Endodermal cell (in vitro differentiated cells): Measurements from ENCODE around the gene ZFYVE28. TPM values are rescaled to one million over a fixed set of nuclear protein-coding genes. Genes with fewer than 3 reads are reported as not detected.

Source experiments
- DNase-seq: peaks from one replicate; pipeline ENCODE4 v3.0.0-alpha.2; 2017
- H3K27ac ChIP-seq: 2 replicates; pipeline ENCODE4 v1.5.1; 2013; ENCODE audit warnings: mild to moderate bottlenecking, low read depth, low read length, moderate library complexity
- H3K27me3 ChIP-seq: 2 replicates; pipeline ENCODE4 v1.6.1; 2013; ENCODE audit warnings: mild to moderate bottlenecking, low read length, moderate library complexity; ENCODE audit not compliant: insufficient read depth, control insufficient read depth, poor library complexity, severe bottlenecking
- H3K36me3 ChIP-seq: 2 replicates; pipeline ENCODE4 v1.7.0; 2013; ENCODE audit warnings: mild to moderate bottlenecking, low read length, moderate library complexity; ENCODE audit not compliant: control insufficient read depth, insufficient read depth
- H3K4me1 ChIP-seq: one replicate; pipeline ENCODE4 v1.7.0; 2013; ENCODE audit warnings: low read length; ENCODE audit not compliant: control insufficient read depth, insufficient read depth
- H3K4me3 ChIP-seq: 2 replicates; pipeline ENCODE4 v1.5.1; 2013; ENCODE audit warnings: mild to moderate bottlenecking, low read length, moderate library complexity
- H3K9ac ChIP-seq: 2 replicates; pipeline ENCODE4 v1.6.1; 2013; ENCODE audit warnings: mild to moderate bottlenecking, low read length, moderate library complexity; ENCODE audit not compliant: poor library complexity, severe bottlenecking; ENCODE audit errors: extremely low read depth
- H3K9me3 ChIP-seq: 2 replicates; pipeline ENCODE4 v1.6.1; 2013; ENCODE audit warnings: mild to moderate bottlenecking, low read length, moderate library complexity; ENCODE audit not compliant: control insufficient read depth
- H3K27ac Mint-ChIP-seq: 2 replicates; pipeline ENCODE4 v1.8.0; 2020; ENCODE audit warnings: mixed read lengths
- H3K27me3 Mint-ChIP-seq: 2 replicates; pipeline ENCODE4 v1.8.0; 2021; ENCODE audit warnings: mild to moderate bottlenecking, mixed read lengths; ENCODE audit not compliant: insufficient read depth
- H3K36me3 Mint-ChIP-seq: 2 replicates; pipeline ENCODE4 v1.8.0; 2020; ENCODE audit warnings: low read depth, mixed read lengths
- H3K4me1 Mint-ChIP-seq: 2 replicates; pipeline ENCODE4 v1.8.0; 2020; ENCODE audit warnings: mixed read lengths
- H3K4me3 Mint-ChIP-seq: 2 replicates; pipeline ENCODE4 v1.8.0; 2020; ENCODE audit warnings: mild to moderate bottlenecking, moderate library complexity, mixed read lengths
- H3K9me3 Mint-ChIP-seq: 2 replicates; pipeline ENCODE4 v1.8.0; 2020; ENCODE audit warnings: mild to moderate bottlenecking, mixed read lengths
- CTCF ChIP-seq: fragments of 200-600 bp; sonication (generic); conservative IDR thresholded peaks from 2 replicates; pipeline ENCODE4 v1.5.0; 2021; ENCODE audit warnings: antibody characterized with exemption, mild to moderate bottlenecking
- WGBS, 2 experiments: methylation state at CpG; one replicate each; pipeline versions ENCODE4 v1.1.5 to v1.1.7; 2013; ENCODE audit warnings: missing lambda C conversion rate in 2 of 2, mixed read lengths in 1 of 2; ENCODE audit not compliant: insufficient coverage in 1 of 2, insufficient read length in 1 of 2; 5-methylcytosine and 5-hydroxymethylcytosine counted together
- total RNA-seq, 2 donors: library from RNA; stranded (reverse); fragmentation: NEBNext Ultra II Directional in 1 of 2; extraction: Animal tissue kit (Norgen Biotek cat#: 25700) in 1 of 2; gene quantifications; 2 replicates in 1 of 2; 3 replicates in 1 of 2; pipeline ENCODE4 v1.2.1, GENCODE V29; 2021

Gene ZFYVE28
- total RNA-seq, 2 donors from 2014 or later, result 0.73 to 1.6 TPM

DNA sequence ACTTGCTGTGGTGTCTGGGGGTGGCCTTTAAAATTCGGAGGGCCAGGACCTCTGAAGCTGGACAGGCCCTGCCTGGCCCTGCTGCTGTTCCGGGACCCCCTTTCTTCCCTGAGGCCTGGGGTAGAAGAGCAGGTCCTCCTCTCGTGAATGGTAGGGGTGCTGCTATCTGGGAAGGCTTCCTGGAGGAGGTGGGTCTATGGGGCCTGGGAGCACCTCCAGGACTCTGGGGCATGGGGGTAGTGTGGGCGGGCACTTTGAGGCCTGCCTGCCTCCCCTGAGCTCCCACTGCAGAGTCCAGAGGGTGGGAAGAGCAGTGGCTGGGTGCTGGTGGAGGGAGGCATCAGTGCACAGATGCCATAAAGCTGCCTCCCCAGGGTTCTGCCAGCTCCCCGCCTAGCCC lies 151.6 kb downstream of the ZFYVE28 start:
- 91 to 93% methylated on average over 3 to 5 of the region's 5 CpGs for WGBS, 2 experiments
- Mint-ChIP-seq H3K27ac (no peak overlapping the region), H3K4me1 (peaks cover 23% of the 10 kb centered on the region), H3K36me3 (no peaks in the 10 kb centered on the region), H3K27me3 (no peaks in the 10 kb centered on the region), H3K4me3 (no peak overlapping the region), H3K9me3 (no peaks in the 10 kb centered on the region)
- TF ChIP-seq CTCF, result no peak
- Histone ChIP-seq H3K4me3 (no peak overlapping the region), H3K27ac (no peak overlapping the region), H3K36me3 (no peaks in the 10 kb centered on the region), H3K27me3 (no peaks in the 10 kb centered on the region), H3K4me1 (peaks cover 15% of the 10 kb centered on the region), H3K9ac (no peak overlapping the region), H3K9me3 (no peaks in the 10 kb centered on the region)
- no peak for DNase-seq

DNA sequence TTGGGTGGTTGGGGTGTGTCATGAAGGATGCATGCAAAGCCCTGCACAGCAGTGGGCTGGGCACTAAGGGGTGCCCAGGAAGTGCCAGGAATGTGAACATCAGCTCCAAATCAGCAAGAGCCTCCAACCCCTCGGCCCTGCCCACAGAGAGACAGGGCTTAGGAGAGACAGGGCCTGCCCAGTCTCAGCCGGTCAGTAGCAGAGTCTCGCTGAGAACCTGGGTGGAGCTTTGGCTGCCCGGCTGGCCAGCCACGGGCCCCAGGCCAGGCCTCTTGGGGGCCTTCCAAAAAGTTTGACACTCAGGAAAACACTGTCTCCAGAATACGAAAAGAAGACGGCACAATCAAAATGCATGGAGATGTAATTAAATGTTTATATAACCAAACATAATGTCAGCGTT lies 152.3 kb downstream of the ZFYVE28 start:
- Histone ChIP-seq H3K4me1 (peaks cover 9% of the 10 kb centered on the region), H3K27me3 (no peaks in the 10 kb centered on the region), H3K4me3 (no peak overlapping the region), H3K27ac (no peak overlapping the region), H3K9me3 (no peaks in the 10 kb centered on the region), H3K36me3 (no peaks in the 10 kb centered on the region), H3K9ac (no peak overlapping the region)
- no peak overlapping the region for H3K4me3 Mint-ChIP-seq
- H3K4me1 Mint-ChIP-seq, result peaks cover 23% of the 10 kb centered on the region
- H3K27ac Mint-ChIP-seq, result peak overlapping the region; percentile 44
- H3K36me3 Mint-ChIP-seq, result no peaks in the 10 kb centered on the region
- WGBS, 2 experiments, result 69 to 89% methylated on average over 4 to 7 of the region's 8 CpGs
- no peaks in the 10 kb centered on the region for H3K27me3 Mint-ChIP-seq
- TF ChIP-seq CTCF, result no peak
- no peak for DNase-seq
- no peaks in the 10 kb centered on the region for H3K9me3 Mint-ChIP-seq

DNA sequence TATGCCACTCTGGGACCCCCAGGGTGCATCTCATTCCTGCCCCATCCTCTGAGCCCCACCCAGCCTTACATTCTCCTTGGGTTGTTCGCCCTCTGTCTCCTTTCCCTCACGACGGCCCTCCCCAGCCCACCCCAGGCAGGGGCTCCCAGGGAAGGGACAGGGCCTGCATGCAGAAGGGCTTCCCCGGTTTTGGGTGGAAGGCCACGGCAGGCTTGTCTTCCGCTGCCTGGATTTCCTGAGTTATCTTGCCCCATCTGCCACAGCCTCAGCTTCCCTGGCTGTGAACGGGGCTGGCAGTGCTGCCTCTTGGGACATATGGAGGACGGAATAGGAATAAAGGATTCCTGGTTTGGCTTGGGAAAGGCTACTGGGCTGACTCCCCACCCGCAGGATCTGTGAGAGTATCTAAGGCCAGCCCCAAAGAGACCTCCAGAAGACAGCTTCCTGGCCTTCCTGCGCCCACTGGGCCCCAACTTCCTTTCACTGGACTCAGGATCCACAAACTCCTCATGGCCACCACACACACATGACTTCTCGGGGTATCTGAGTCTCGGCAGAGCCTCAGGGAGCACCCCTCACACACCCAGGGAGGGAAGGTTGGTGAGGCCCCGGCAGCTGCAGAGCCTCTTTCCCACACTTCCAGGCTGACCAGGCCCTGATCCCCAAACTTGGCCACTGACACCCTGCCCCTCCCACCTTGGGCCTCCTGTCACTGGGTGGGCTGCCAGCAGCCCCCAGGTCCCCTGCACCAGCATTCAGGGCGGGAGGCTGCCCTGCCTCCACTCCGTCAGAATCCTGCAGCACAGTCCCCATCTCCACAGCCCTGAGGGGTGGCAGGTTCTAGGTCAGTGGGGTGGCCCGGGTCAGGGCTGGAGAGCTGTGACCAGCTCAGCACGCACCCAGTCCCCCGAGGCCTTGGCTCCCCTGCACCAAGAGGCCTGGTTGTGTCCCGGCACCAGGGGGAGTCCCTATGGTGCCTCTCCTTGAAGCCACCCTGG lies 153.0 kb downstream of the ZFYVE28 start:
- H3K36me3 Mint-ChIP-seq, result no peaks in the 10 kb centered on the region

More for the DNA sequence above, 153.0 kb downstream of the ZFYVE28 start:
- no peak overlapping the region for H3K4me3 ChIP-seq
- no peak for DNase-seq
- Mint-ChIP-seq H3K4me1 (peaks cover 19% of the 10 kb centered on the region), H3K27me3 (no peaks in the 10 kb centered on the region), H3K27ac (no peak overlapping the region), H3K4me3 (no peak overlapping the region), H3K9me3 (no peaks in the 10 kb centered on the region)
- no peaks in the 10 kb centered on the region for H3K36me3 ChIP-seq
- no peaks in the 10 kb centered on the region for H3K27me3 ChIP-seq
- no peak for TF ChIP-seq CTCF
- 91 to 93% methylated on average over 9 to 19 of the region's 19 CpGs for WGBS, 2 experiments
- no peak overlapping the region for H3K27ac ChIP-seq
- no peaks in the 10 kb centered on the region for H3K9me3 ChIP-seq
- no peak overlapping the region for H3K9ac ChIP-seq
- H3K4me1 ChIP-seq, result peaks cover 11% of the 10 kb centered on the region
